Measurements from ENCODE around the gene GOLPH3L. TPM values are rescaled to one million over a fixed set of nuclear protein-coding genes. Genes with fewer than 3 reads are reported as not detected.
A peak's percentile ranks its signal among the peaks of the same experiment; 100 is the strongest.

GOLPH3L gene
- total and polyA plus RNA-seq, 2 donors (not counting 1 experiment from before 2014, with no cell fraction given), result 7.4 to 25.3 TPM

- no peaks in the 10 kb centered on the region for H3K9me3 ChIP-seq (ENCODE audit: control extremely low read depth in 1 of 3, control insufficient read depth in 2 of 3, insufficient read depth in 1 of 3, low read length in 2 of 3)
- DNase-seq, result peak; percentile 77
- H3K27ac ChIP-seq (ENCODE audit: low read length in 2 of 2), result peak overlapping the region; percentile 31 to 74
- Mint-ChIP-seq H3K9me3 (ENCODE audit: insufficient read depth) (no peaks in the 10 kb centered on the region), H3K27me3 (no peaks in the 10 kb centered on the region), H3K4me3 (no peak overlapping the region), H3K27ac (peak overlapping the region; percentile 80), H3K4me1 (peaks cover 30% of the 10 kb centered on the region)
- POLR2A ChIA-PET, result interaction anchor here (2.0 to 3.3 kb wide), 2 partner anchors 42 to 59 kb away, joined by 11 to 21 read pairs; partner anchors contain the start of gene MCL1
- no peak overlapping the region for H3K4me3 ChIP-seq (ENCODE audit: control extremely low read depth in 1 of 5, extremely low read depth in 1 of 5, insufficient read depth in 1 of 5, low read depth in 2 of 5, low read length in 4 of 5)
- H3K4me1 ChIP-seq (ENCODE audit: control insufficient read depth in 2 of 2, insufficient read depth in 2 of 2, low read length in 2 of 2), result peaks cover 24 to 31% of the 10 kb centered on the region in 2 donors
- CTCF ChIA-PET, result interaction anchor here (1.0 to 23.2 kb wide), 13 partner anchors 8 to 240 kb away, joined by 3 to 661 read pairs (median 7); partner anchors contain the start of gene MCL1
- TF ChIP-seq CTCF (IDR thresholded peaks at IDR 0.05), result peak; percentile 87
- no peak for TF ChIP-seq EZH2 (IDR thresholded peaks at IDR 0.05; ENCODE audit: borderline replicate concordance, insufficient read depth, low read depth, low read length, poor library complexity, severe bottlenecking)
- H3K9ac ChIP-seq (ENCODE audit: low read length), result no peak overlapping the region
- no peaks in the 10 kb centered on the region for H4K20me1 ChIP-seq (ENCODE audit: control insufficient read depth, insufficient read depth, low read length, poor library complexity, severe bottlenecking)
- no peak overlapping the region for H2AFZ ChIP-seq (ENCODE audit: insufficient read depth, low read depth, low read length, poor library complexity, severe bottlenecking)
- peaks cover 53% of the 10 kb centered on the region for H3K79me2 ChIP-seq (ENCODE audit: control insufficient read depth, insufficient read depth, low read length)
- no peaks in the 10 kb centered on the region for H3K27me3 ChIP-seq (replicated peaks in 1 of 4; ENCODE audit: control extremely low read depth in 1 of 4, control insufficient read depth in 3 of 4, insufficient read depth in 4 of 4, low read length in 3 of 4)
- intact Hi-C loops (cut with micrococcal nuclease), result loop anchor here (1.0 to 2.0 kb wide), 3 partner anchors 42 to 157 kb away; partner anchors contain the start of gene MCL1
- 54% methylated on average over 3 of the region's 8 CpGs for WGBS (ENCODE audit: insufficient coverage)
- peaks cover 7 to 83% of the 10 kb centered on the region in 2 experiments for H3K36me3 ChIP-seq (replicated peaks in 1 of 2; ENCODE audit: control extremely low read depth in 1 of 2, control insufficient read depth in 1 of 2, extremely low read depth in 1 of 2, insufficient read depth in 2 of 2, low read length in 1 of 2)
- peak overlapping the region; percentile 34 for H3K4me2 ChIP-seq (replicated peaks; ENCODE audit: low read depth, low read length, poor library complexity, severe bottlenecking)
- ATAC-seq (ENCODE audit: low read depth), result peak; percentile 63
Observed at GRCh38 chr1:150621497-150622302, 75.3 kb downstream of the GOLPH3L start.
